ENCODE results near the gene GALE.
A peak's percentile ranks its signal among the peaks of the same experiment; 100 is the strongest.
"Not testable (repeated sequence)": the region's sequence is repeated elsewhere in the genome, so short reads cannot be mapped to it uniquely, and the experiment has no call there.

GALE gene

GRCh38 chr1:23807453-23807852 lies 6.9 kb upstream of the GALE start:
- no peak for DNase-seq

GRCh38 chr1:23806280-23806679 lies 5.7 kb upstream of the GALE start:
- DNase-seq, result no peak

GRCh38 chr1:23805025-23805424 lies 4.5 kb upstream of the GALE start:
- DNase-seq, result no peak

GRCh38 chr1:23804183-23804835 lies 3.8 kb upstream of the GALE start:
- DNase-seq, result no peak

- no peak for DNase-seq
Observed at GRCh38 chr1:23803674-23804073, 3.1 kb upstream of the GALE start.

- DNase-seq, result not testable (repeated sequence)
Observed at GRCh38 chr1:23802809-23803342, 2.3 kb upstream of the GALE start.

- no peak for DNase-seq
Observed at GRCh38 chr1:23801876-23802275, 1.3 kb upstream of the GALE start.

GRCh38 chr1:23801338-23801748 lies 789 bp upstream of the GALE start:
- no peak for DNase-seq

GRCh38 chr1:23799570-23800399 lies 769 bp downstream of the GALE start:
- peak; percentile 30 for DNase-seq

GRCh38 chr1:23799255-23799569 lies 1.3 kb downstream of the GALE start:
- no peak for DNase-seq

GRCh38 chr1:23798662-23799142 lies 1.9 kb downstream of the GALE start:
- DNase-seq, result no peak

GRCh38 chr1:23797478-23798448 lies 2.8 kb downstream of the GALE start:
- DNase-seq, result no peak

- DNase-seq, result no peak
Observed at GRCh38 chr1:23796466-23797271, 3.9 kb downstream of the GALE start.

- DNase-seq, result no peak
Observed at GRCh38 chr1:23795676-23796465, 4.7 kb downstream of the GALE start.

GRCh38 chr1:23794732-23795182 lies 5.8 kb downstream of the GALE start:
- DNase-seq, result not testable (repeated sequence)

GRCh38 chr1:23793861-23794731 lies 6.5 kb downstream of the GALE start:
- DNase-seq, result no peak

GRCh38 chr1:23793018-23793781 lies 7.4 kb downstream of the GALE start:
- peak; percentile 22 for DNase-seq

- no peak for DNase-seq
Observed at GRCh38 chr1:23792151-23792945, 8.2 kb downstream of the GALE start.
